VCaP (cell line): ENCODE measurements around the gene SESN1.
A peak's percentile ranks its signal among the peaks of the same experiment; 100 is the strongest.
"Not testable (repeated sequence)": the region's sequence is repeated elsewhere in the genome, so short reads cannot be mapped to it uniquely, and the experiment has no call there.

Experiments used
- H3K27ac ChIP-seq: fragments of 450-650 bp; 2 replicates; pipeline ENCODE4 v1.5.1; 2017
- TF ChIP-seq, protein P1 (sequence below): fragments of 450-650 bp; conservative IDR thresholded peaks from 2 replicates; pipeline ENCODE4 v1.5.1; 2017; ENCODE audit warnings: mild to moderate bottlenecking, moderate library complexity

Gene SESN1

DNA sequence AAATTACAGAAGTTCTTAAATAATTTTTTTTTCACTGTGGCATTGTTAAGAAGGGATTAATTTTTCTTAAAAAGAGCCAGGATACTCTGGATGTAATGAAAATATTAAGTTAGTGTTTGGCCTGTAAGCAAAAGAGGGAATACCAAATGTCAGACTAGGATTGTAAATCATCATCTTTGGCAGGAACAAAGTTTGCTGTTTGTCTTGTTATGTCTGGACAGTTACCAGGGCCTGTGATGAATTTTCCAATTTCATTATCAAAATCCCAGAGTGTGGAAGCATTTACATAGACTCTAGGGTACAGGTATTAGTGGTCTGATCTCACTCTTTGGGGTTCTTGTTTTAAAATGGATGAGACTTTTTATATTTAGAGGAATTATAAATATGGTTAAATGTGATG, 26.8 kb upstream of the SESN1 start:
- TF ChIP-seq, protein P1, sequence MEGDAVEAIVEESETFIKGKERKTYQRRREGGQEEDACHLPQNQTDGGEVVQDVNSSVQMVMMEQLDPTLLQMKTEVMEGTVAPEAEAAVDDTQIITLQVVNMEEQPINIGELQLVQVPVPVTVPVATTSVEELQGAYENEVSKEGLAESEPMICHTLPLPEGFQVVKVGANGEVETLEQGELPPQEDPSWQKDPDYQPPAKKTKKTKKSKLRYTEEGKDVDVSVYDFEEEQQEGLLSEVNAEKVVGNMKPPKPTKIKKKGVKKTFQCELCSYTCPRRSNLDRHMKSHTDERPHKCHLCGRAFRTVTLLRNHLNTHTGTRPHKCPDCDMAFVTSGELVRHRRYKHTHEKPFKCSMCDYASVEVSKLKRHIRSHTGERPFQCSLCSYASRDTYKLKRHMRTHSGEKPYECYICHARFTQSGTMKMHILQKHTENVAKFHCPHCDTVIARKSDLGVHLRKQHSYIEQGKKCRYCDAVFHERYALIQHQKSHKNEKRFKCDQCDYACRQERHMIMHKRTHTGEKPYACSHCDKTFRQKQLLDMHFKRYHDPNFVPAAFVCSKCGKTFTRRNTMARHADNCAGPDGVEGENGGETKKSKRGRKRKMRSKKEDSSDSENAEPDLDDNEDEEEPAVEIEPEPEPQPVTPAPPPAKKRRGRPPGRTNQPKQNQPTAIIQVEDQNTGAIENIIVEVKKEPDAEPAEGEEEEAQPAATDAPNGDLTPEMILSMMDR, result no peak
- peak overlapping the region; percentile 22; the same call in 1 of the 2 replicates for H3K27ac ChIP-seq

DNA sequence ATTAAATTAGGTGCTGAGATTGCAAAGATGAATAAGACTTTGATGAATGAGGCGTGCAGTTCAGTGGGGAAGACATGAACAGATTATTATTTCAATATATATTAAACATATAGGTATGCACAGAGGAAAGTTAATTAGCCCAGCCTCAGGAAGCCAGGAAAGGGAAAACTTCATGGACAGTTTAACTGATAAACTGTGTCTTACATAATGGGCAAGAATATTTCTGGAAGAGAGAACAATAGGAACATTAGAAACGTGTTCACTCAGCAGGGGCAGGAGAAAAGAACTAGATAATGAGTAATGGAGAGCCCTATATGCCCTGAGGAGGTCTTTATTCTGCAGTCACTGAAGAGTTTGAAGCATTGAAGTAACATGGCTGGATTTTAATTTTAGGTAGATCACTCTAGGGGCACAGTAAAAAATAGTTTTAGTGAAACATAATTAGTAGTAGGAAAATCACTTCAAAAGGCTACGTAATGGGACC, 24.3 kb upstream of the SESN1 start:
- no peak overlapping the region for H3K27ac ChIP-seq
- TF ChIP-seq, protein P1, result no peak

DNA sequence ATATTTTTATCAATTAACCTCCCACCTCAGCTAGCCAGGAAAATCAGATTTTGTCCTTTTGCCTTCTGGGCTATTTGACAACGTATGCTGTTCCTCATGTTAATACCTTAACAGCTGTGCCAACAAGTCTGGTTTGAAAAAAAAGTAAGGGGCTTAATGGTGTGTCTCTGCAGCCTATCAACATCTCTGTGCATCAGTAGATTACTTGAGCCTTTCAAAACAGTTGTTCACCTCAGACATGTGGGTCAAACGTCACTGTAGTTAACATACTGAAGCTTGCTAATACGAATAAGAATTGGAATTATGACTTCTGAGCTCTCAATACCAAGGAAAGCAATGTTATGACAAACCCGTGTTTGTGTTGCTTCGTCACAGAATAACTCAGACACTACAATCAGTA, 23.7 kb upstream of the SESN1 start:
- TF ChIP-seq, protein P1, result no peak
- no peak overlapping the region for H3K27ac ChIP-seq

DNA sequence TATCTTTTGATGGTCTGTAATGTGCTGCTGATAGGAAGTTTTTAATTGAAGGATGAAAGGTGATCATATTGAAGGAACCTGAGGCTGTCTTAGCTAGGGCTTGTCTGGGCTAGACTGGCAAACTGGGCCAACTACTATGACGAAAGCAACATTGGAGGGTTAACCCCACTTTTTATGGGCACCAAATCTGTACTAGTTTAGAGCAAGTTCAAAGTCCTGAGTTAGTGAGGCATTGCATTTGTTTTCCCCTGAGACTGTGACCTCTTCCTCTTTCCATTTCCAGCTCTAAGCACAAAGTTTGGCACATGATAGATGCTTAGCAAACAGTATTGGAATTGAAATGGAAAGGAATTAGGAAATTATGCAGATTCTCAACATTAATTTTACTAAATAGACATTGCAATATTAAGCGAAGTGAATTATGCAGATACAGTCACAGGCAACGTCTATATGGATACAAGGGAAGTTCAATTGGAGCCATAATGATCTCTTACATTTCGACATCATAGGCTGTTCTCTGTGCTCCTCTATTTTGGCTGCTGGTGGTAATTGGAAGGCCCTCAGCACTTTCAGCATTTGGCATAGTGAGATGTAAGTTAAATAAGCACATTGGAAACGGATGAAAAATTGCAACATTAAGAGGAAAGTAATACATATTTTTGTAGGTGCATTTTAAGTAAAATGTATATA, 22.8 kb upstream of the SESN1 start:
- H3K27ac ChIP-seq, result no peak overlapping the region
- TF ChIP-seq, protein P1, result no peak

DNA sequence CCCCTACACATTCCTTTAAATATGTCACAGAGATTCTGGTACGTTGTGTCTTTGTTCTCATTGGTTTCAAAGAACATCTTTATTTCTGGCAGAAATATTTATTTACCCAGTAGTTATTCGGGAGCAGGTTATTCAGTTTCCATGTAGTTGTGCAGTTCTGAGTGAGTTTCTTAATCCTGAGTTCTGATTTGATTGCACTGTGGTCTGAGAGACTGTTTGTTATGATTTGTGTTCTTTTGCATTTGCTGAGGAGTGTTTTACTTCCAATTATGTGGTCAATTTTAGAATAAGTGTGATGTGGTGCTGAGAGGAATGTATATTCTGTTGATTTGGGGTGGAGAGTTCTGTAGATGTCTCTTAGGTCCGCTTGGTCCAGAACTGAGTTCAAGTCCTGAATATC, 18.0 kb upstream of the SESN1 start:
- not testable (repeated sequence) for H3K27ac ChIP-seq

DNA sequence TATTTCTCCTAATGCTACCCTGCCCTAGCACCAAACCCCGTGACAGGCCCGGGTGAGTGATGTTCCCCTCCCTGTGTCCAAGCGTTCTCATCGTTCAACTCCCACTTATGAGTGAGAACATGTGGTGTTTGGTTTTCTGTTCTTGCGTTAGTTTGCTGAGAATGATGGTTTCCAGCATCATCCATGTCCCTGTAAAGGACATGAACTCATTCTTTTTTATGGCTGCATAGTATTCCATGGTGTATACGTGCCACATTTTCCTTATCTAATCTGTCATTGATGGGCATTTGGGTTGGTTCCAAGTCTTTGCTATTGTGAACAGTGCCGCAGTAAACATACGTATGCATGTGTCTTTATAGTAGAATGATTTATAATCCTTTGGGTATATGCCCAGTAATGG, 15.0 kb upstream of the SESN1 start:
- H3K27ac ChIP-seq, result not testable (repeated sequence)

DNA sequence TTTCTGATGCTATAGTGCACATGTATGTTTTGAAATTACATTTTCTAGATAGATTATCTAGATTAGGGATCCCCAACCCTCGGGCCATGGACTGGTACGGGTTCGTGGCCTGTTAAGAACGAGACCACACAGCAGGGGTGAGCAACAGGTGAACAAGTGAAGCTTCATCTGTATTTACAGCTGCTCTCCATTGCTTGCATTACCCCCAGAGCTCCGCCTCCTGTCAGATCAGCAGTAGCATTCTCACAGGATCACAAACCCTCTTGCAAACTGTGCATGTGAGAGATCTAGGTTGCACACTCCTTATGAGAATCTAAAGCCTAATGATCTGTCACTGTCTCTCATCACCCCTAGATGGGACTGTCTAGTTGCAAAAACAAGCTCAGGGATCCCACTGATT, 11.0 kb upstream of the SESN1 start:
- TF ChIP-seq, protein P1, result no peak
- H3K27ac ChIP-seq, result no peak overlapping the region

DNA sequence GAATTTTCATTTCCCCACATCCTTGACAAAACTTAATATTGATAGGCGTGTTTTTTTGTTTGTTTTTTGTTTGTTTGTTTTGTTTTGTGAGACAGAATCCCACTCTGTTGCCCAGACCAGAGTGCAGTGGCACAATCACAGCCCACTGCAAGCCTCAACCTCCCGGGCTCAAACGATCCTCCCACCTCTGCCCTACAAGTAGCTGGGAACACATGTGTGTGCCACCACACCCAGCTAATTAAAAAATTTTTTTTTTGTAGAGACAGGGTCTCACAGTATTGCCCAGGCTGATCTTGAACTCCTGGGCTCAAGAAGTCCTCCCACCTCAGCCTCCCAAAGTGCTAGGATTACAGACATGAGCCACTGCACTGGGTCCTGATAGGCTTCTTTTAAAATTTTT, 9.9 kb upstream of the SESN1 start:
- H3K27ac ChIP-seq, result no peak overlapping the region
- TF ChIP-seq, protein P1, result no peak

DNA sequence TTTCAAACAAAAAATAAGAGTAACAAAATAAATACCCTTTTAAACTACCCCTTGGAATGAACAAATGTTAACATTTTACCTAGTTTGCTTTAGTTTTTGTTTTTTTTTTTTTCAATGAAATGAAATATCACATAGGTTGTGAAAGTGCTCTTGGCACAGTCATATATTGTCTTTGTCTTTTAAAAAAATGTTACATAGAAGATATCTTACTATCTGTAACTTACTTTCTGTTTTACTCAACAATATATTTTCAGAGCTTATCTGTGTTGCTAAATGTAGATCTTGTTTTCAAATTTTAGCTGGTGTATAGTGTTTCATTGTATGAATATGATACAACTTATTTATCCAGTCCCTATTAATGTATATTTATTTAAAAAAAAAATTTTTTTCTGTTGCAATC, 9.3 kb upstream of the SESN1 start:
- no peak overlapping the region for H3K27ac ChIP-seq

More for the DNA sequence above, 9.3 kb upstream of the SESN1 start:
- TF ChIP-seq, protein P1, result no peak
